Mucosa of descending colon (tissue), 3 donors: Measurements from ENCODE around the gene CDC6. TPM values are rescaled to one million over a fixed set of nuclear protein-coding genes. Genes with fewer than 3 reads are reported as not detected.
A peak's percentile ranks its signal among the peaks of the same experiment; 100 is the strongest.

Experiments
- ATAC-seq: fragments of 200-7000 bp; cut with Tn5 transposase; one replicate; pipeline ENCODE4 v1.9.1; 2020; ENCODE audit warnings: mild to moderate bottlenecking, moderate library complexity
- DNase-seq, 3 donors: peaks; one replicate each; pipeline ENCODE4 v3.0.0-alpha.2; 2020
- H3K36me3 ChIP-seq: fragments of 200-600 bp; one replicate; pipeline ENCODE4 v1.8.0; 2021; ENCODE audit warnings: low read depth, mild to moderate bottlenecking
- H3K4me1 ChIP-seq: fragments of 200-600 bp; one replicate; pipeline ENCODE4 v1.8.0; 2021; ENCODE audit warnings: low read depth, mild to moderate bottlenecking
- H3K4me3 ChIP-seq: fragments of 200-600 bp; one replicate; pipeline ENCODE4 v1.8.0; 2021; ENCODE audit warnings: mild to moderate bottlenecking
- H3K9me3 ChIP-seq: fragments of 200-600 bp; one replicate; pipeline ENCODE4 v1.8.0; 2021; ENCODE audit warnings: mild to moderate bottlenecking
- intact Hi-C, 2 donors: fragments of 100-400 bp; cut with DNase I in 1 of 2; cut with micrococcal nuclease in 1 of 2; formaldehyde crosslinking; loops; one replicate each; pipeline versions ENCODE4 v1.11.0 to v1.11.1; 2022; cut with DNase I, micrococcal nuclease
- long read RNA-seq, 2 donors: library from polyadenylated mRNA; unstranded; transcript quantifications; one replicate each; pipeline ENCODE4 v2.0.0, GENCODE V29; 2019 to 2021
- total RNA-seq, 3 donors: library from RNA; stranded (reverse); fragmentation: NEBNext Ultra II Directional in 2 of 3; extraction: Animal tissue kit (Norgen Biotek cat#: 25700) in 2 of 3; gene quantifications; one replicate each; pipeline versions ENCODE4 v1.2.1 to v1.2.4, GENCODE V29; 2021 to 2023
- TF ChIP-seq, protein P1 (sequence below): fragments of 200-600 bp; IDR thresholded peaks from one replicate; pipeline ENCODE4 v1.8.0; 2022; ENCODE audit warnings: antibody characterized with exemption, mild to moderate bottlenecking
- donor health status: DM: no; HTN: no; CAD: no; lungs with moderate emphysema.
- donor health status: DM: no; HTN: no; CAD: no.
- donor health status: DM: no; HTN: yes; CAD: no.

CDC6 gene, protein sequence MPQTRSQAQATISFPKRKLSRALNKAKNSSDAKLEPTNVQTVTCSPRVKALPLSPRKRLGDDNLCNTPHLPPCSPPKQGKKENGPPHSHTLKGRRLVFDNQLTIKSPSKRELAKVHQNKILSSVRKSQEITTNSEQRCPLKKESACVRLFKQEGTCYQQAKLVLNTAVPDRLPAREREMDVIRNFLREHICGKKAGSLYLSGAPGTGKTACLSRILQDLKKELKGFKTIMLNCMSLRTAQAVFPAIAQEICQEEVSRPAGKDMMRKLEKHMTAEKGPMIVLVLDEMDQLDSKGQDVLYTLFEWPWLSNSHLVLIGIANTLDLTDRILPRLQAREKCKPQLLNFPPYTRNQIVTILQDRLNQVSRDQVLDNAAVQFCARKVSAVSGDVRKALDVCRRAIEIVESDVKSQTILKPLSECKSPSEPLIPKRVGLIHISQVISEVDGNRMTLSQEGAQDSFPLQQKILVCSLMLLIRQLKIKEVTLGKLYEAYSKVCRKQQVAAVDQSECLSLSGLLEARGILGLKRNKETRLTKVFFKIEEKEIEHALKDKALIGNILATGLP
- 10 to 100 TPM in 1 of 3 donors, 1 to 10 TPM in 2; 4.0 to 14.9 (median 7.4) TPM for total RNA-seq
- long read RNA-seq, donor 1, full-length matches to known transcripts = 2 of 3 reads
- long read RNA-seq, donor 1, partial matches to known transcripts = 0 of 3 reads
- long read RNA-seq, donor 1, other reads (novel, unspliced or antisense) = 1 of 3 reads
- long read RNA-seq, donor 2, full-length matches to known transcripts = 5 of 6 reads
- long read RNA-seq, donor 2, partial matches to known transcripts = 0 of 6 reads
- long read RNA-seq, donor 2, other reads (novel, unspliced or antisense) = 1 of 6 reads

DNA sequence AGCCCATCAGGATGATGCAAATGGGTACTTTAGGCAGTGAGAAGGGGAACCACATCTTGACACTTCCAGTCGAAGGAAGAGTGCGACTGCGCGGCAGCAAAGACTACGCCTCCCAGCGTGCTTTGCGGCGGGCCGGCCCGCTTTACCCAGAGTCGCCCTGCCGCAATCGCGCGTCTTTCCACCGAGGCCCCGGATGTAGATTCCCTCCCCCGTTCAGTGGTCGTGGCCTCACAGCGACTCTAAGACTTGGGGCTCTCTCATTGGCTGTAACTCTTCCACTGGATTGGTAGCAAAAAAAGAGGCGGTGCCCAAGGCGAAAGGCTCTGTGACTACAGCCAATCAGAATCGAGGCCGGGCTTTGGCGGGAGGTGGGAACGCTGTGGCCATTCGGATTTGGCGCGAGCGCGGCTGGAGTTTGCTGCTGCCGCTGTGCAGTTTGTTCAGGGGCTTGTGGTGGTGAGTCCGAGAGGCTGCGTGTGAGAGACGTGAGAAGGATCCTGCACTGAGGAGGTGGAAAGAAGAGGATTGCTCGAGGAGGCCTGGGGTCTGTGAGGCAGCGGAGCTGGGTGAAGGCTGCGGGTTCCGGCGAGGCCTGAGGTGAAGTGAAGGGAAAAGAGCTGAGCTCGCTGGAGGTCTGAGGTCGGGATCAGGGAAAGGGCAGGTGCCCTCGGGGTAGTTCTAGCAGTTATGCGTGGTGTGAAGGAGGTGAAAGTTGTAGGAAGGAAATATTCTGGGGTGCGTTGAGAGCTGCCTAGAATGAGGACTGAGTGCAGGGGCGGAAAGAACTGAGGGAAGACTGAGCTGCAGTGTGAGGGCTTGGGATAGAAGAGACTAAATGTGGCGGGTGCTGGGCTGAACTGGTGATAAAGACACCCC, at the start of gene CDC6:
Gene CDC6, plus strand, starts transcription at position 386 of the 876 bp plus-strand sequence. CDS start 1,542 bp downstream, outside the sequence.
- intact Hi-C loops = loop anchor here in 1 of 2 donors (10.0 kb wide), 1 partner anchor 93 kb away; no protein-coding TSS in a partner anchor
- TF ChIP-seq, protein P1, sequence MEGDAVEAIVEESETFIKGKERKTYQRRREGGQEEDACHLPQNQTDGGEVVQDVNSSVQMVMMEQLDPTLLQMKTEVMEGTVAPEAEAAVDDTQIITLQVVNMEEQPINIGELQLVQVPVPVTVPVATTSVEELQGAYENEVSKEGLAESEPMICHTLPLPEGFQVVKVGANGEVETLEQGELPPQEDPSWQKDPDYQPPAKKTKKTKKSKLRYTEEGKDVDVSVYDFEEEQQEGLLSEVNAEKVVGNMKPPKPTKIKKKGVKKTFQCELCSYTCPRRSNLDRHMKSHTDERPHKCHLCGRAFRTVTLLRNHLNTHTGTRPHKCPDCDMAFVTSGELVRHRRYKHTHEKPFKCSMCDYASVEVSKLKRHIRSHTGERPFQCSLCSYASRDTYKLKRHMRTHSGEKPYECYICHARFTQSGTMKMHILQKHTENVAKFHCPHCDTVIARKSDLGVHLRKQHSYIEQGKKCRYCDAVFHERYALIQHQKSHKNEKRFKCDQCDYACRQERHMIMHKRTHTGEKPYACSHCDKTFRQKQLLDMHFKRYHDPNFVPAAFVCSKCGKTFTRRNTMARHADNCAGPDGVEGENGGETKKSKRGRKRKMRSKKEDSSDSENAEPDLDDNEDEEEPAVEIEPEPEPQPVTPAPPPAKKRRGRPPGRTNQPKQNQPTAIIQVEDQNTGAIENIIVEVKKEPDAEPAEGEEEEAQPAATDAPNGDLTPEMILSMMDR = no peak
- Histone ChIP-seq H3K36me3 (no peaks in the 10 kb centered on the region), H3K4me3 (peak within 1 kb of the TSS; percentile 27), H3K4me1 (peaks cover 36% of the 10 kb centered on the region), H3K9me3 (no peaks in the 10 kb centered on the region)
- DNase-seq (peak; percentile 98 to 99 (median 99)), ATAC-seq (peak; percentile 89)

DNA sequence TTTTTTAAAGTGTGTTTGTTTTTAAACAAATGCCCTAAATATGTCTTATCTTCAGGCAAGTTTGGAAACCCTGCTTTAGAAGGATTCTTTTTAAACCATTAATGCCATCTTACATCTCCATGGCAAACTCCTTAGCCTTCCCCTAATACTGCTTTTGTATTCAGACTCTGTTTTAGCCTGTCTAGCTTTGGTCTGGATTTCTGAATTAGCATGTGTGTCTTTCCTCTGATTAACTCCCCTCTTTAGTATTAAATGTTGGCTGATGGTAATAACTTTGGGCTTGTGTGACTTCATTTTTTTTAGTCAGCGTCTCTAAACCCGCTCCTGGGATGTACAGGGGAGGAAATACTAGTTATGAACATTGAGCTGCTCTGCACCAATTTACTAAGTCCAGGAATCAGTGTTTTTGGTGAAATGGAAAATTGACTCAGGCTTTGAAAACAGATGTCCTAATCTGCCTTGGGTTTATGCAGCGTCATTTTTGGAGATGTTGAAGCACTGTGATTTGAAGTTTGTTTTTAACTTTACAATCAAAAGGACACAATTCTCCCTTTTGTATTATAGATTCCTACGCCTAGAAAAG, 46.3 kb upstream of the CDC6 start:
- ATAC-seq (no peak), DNase-seq (no peak)
- no peak overlapping the region for H3K4me3 ChIP-seq
- intact Hi-C loops = no loop called here
- TF ChIP-seq, protein P1 = no peak
- H3K9me3 ChIP-seq = no peaks in the 10 kb centered on the region
- no peaks in the 10 kb centered on the region for H3K36me3 ChIP-seq
- H3K4me1 ChIP-seq = no peaks in the 10 kb centered on the region

DNA sequence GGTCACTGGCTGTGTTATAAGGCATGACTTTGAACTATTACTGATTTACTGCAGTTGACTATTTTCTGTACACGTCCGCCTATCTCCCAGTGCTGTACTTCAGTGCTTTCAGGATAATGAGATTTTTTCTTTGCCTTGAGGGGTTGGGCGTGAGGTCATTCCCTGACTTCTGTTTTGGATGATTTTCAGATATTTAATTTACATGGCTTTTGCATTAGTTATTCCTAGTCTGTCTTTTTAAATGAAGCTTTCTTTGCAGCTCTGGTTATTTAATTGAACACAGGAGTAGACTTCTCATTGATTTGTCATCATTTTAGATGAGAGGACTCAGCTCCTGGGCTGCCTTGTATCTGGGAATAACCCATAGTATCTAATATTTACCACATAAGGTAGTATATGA, 44.9 kb upstream of the CDC6 start:
- H3K4me3 ChIP-seq = no peak overlapping the region
- TF ChIP-seq, protein P1 = no peak
- ATAC-seq = no peak
- H3K4me1 ChIP-seq = no peaks in the 10 kb centered on the region
- intact Hi-C loops = no loop called here
- no peak for DNase-seq
- no peaks in the 10 kb centered on the region for H3K9me3 ChIP-seq
- no peaks in the 10 kb centered on the region for H3K36me3 ChIP-seq

DNA sequence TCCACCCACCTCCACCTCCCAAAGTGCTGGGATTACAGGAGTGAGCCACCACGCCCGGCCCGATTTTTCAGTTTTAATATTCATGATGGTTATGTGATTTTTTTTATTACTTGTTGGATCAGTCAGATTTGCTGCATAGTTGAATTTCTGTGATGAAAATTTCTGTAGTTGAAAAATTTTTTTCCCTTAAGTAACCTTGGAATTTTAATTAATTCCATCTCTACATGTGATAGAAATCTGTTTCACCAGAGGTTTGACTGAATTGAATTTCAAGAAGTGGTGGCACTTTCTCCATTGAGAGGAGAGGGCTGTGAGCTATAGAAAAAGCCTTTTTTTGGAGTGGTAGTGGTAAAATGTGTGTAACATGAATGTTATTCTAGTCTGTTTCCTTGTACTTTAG, 43.9 kb upstream of the CDC6 start:
- DNase-seq (no peak), ATAC-seq (no peak)
- Histone ChIP-seq H3K36me3 (no peaks in the 10 kb centered on the region), H3K9me3 (no peaks in the 10 kb centered on the region), H3K4me1 (no peaks in the 10 kb centered on the region), H3K4me3 (no peak overlapping the region)
- intact Hi-C loops = no loop called here
- TF ChIP-seq, protein P1 = no peak

DNA sequence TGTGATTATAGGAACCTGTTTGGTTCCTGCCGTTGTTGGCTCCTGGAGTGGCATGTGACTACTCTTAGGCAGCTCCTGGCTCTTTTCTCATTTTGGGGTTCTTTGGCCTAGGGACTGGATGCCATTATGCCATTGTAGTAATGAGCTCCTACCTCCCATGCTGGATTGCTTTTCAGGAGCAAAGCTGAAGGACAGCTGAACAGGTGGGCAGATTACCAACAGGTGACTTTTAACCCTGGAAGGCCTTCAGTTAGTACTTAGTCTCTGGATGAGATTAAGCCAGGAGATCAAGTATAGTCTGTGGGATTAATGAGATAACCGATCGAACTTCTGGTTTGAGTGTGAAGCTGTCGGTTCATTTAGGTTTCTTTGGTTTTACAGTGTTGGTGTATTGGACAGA, 43.4 kb upstream of the CDC6 start:
- Histone ChIP-seq H3K9me3 (no peaks in the 10 kb centered on the region), H3K4me1 (no peaks in the 10 kb centered on the region), H3K36me3 (no peaks in the 10 kb centered on the region), H3K4me3 (no peak overlapping the region)
- DNase-seq (no peak), ATAC-seq (no peak)
- intact Hi-C loops = no loop called here
- TF ChIP-seq, protein P1 = no peak
